CD4-positive, alpha-beta memory T cell (primary cell): Measurements from ENCODE around the gene CDKAL1. TPM values are rescaled to one million over a fixed set of nuclear protein-coding genes. Genes with fewer than 3 reads are reported as not detected.
"Not testable (repeated sequence)": the region's sequence is repeated elsewhere in the genome, so short reads cannot be mapped to it uniquely, and the experiment has no call there.

ENCODE experiments used
- CTCF ChIA-PET: fragments of 350-600 bp; sonication (Branson Sonifier 250); formaldehyde crosslinking; loops from one replicate; lab custom pipeline; 2021; ENCODE audit warnings: inconsistent platforms; ENCODE audit not compliant: partially characterized antibody; lab: Charles Lee
- POLR2A ChIA-PET: fragments of 350-600 bp; sonication (Branson Sonifier 250); formaldehyde crosslinking; loops from one replicate; lab custom pipeline; 2021; ENCODE audit not compliant: partially characterized antibody; lab: Charles Lee
- DNase-seq, 5 donors: peaks; one replicate each; pipeline versions ENCODE4 v3.0.0 to v3.0.0-alpha.2; 2020 to 2022; ENCODE audit warnings: mixed read lengths in 1 of 5
- H3K27ac ChIP-seq: one replicate; pipeline ENCODE4 v1.7.0; 2013; ENCODE audit warnings: low read depth, low read length
- H3K27me3 ChIP-seq: 2 replicates; pipeline ENCODE4 v1.7.0; 2013; ENCODE audit warnings: mild to moderate bottlenecking, low read length, moderate library complexity; ENCODE audit not compliant: insufficient read depth
- H3K36me3 ChIP-seq: 2 replicates; pipeline ENCODE4 v1.7.0; 2013; ENCODE audit warnings: mild to moderate bottlenecking, low read length, moderate library complexity; ENCODE audit not compliant: insufficient read depth
- H3K4me1 ChIP-seq: 2 replicates; pipeline ENCODE4 v1.7.0; 2013; ENCODE audit warnings: mild to moderate bottlenecking, low read length, moderate library complexity; ENCODE audit not compliant: insufficient read depth
- H3K4me3 ChIP-seq, 2 donors: one replicate each; pipeline ENCODE4 v1.7.0; 2013; ENCODE audit warnings: low read length in 2 of 2, mild to moderate bottlenecking in 1 of 2
- H3K9me3 ChIP-seq, 2 donors: one replicate each; pipeline ENCODE4 v1.7.0; 2013; ENCODE audit warnings: low read length in 2 of 2, control low read depth in 1 of 2; ENCODE audit not compliant: control insufficient read depth in 1 of 2
- H3K27ac Mint-ChIP-seq, 7 donors: one replicate each; pipeline ENCODE4 v1.8.0; 2020 to 2021; ENCODE audit warnings: mixed read lengths in 7 of 7, mild to moderate bottlenecking in 6 of 7, inconsistent platforms in 3 of 7, moderate library complexity in 3 of 7
- H3K27me3 Mint-ChIP-seq, 2 donors: one replicate each; pipeline ENCODE4 v1.8.0; 2020 to 2021; ENCODE audit warnings: mixed read lengths in 2 of 2
- H3K36me3 Mint-ChIP-seq, 2 donors: one replicate each; pipeline ENCODE4 v1.8.0; 2020 to 2021; ENCODE audit warnings: mixed read lengths in 2 of 2, inconsistent platforms in 1 of 2, mild to moderate bottlenecking in 1 of 2
- H3K4me1 Mint-ChIP-seq, 4 donors: one replicate each; pipeline ENCODE4 v1.8.0; 2020 to 2021; ENCODE audit warnings: mixed read lengths in 4 of 4, mild to moderate bottlenecking in 1 of 4
- H3K4me3 Mint-ChIP-seq, 8 donors: one replicate each; pipeline ENCODE4 v1.8.0; 2020 to 2021; ENCODE audit warnings: mixed read lengths in 8 of 8, mild to moderate bottlenecking in 7 of 8, moderate library complexity in 6 of 8, inconsistent platforms in 3 of 8
- H3K9me3 Mint-ChIP-seq, 8 donors: one replicate each; pipeline ENCODE4 v1.8.0; 2020 to 2021; ENCODE audit warnings: mixed read lengths in 8 of 8, mild to moderate bottlenecking in 5 of 8, inconsistent platforms in 3 of 8, moderate library complexity in 1 of 8
- intact Hi-C: fragments of 100-400 bp; cut with micrococcal nuclease; formaldehyde crosslinking; loops from one replicate; pipeline ENCODE4 v1.15.1; 2023
- polyA plus RNA-seq, 2 donors: library from polyadenylated mRNA; unstranded; fragments of 300-500 nt; fragmentation: Illumina TruSeq; gene quantifications; one replicate each; pipeline ENCODE4 v1.2.3, GENCODE V29; 2021
- total RNA-seq, 2 experiments: library from RNA; stranded (reverse); gene quantifications; one replicate each; pipeline ENCODE4 v1.2.3, GENCODE V29; 2021

Gene CDKAL1
- total and polyA plus RNA-seq, 4 experiments from 2014 or later = 22.3 to 41.8 (median 26.8) TPM

- intact Hi-C loops = no loop called here
- H3K4me3 ChIP-seq = no peak overlapping the region
- no peak for DNase-seq
- H3K9me3 ChIP-seq = no peaks in the 10 kb centered on the region
- no peak overlapping the region for H3K27ac Mint-ChIP-seq
- no peaks in the 10 kb centered on the region for H3K36me3 ChIP-seq
- no peak overlapping the region for H3K4me3 Mint-ChIP-seq
- peaks cover 6 to 15% of the 10 kb centered on the region in 2 donors for H3K36me3 Mint-ChIP-seq
- H3K4me1 Mint-ChIP-seq = peaks cover 0 to 7% (median 2%) of the 10 kb centered on the region in 4 donors
- H3K27ac ChIP-seq = no peak overlapping the region
- H3K27me3 ChIP-seq = no peaks in the 10 kb centered on the region
- ChIA-PET CTCF (no interaction called here), POLR2A (no interaction called here)
- no peaks in the 10 kb centered on the region for H3K9me3 Mint-ChIP-seq
- H3K4me1 ChIP-seq = no peaks in the 10 kb centered on the region
- H3K27me3 Mint-ChIP-seq = no peaks in the 10 kb centered on the region
Observed at GRCh38 chr6:20922743-20923142, 388.5 kb downstream of the CDKAL1 start.

GRCh38 chr6:20924094-20924493 lies 389.8 kb downstream of the CDKAL1 start:
- H3K27me3 Mint-ChIP-seq, intact Hi-C loops: not testable (repeated sequence)

GRCh38 chr6:20924911-20925543 lies 390.8 kb downstream of the CDKAL1 start:
- intact Hi-C loops = no loop called here

More at GRCh38 chr6:20924094-20924493, 389.8 kb downstream of the CDKAL1 start:
- H3K4me3 Mint-ChIP-seq, H3K4me3 ChIP-seq, DNase-seq, POLR2A ChIA-PET, H3K27me3 ChIP-seq, CTCF ChIA-PET, H3K36me3 ChIP-seq, H3K4me1 Mint-ChIP-seq, H3K27ac ChIP-seq, H3K27ac Mint-ChIP-seq, H3K9me3 ChIP-seq, H3K4me1 ChIP-seq, H3K9me3 Mint-ChIP-seq: not testable (repeated sequence)
- H3K36me3 Mint-ChIP-seq = peaks cover 3 to 17% of the 10 kb centered on the region in 2 donors

GRCh38 chr6:20927130-20927860 lies 393.0 kb downstream of the CDKAL1 start:
- Histone ChIP-seq H3K27ac (no peak overlapping the region), H3K4me3 (no peak overlapping the region), H3K4me1 (no peaks in the 10 kb centered on the region), H3K36me3 (no peaks in the 10 kb centered on the region), H3K27me3 (no peaks in the 10 kb centered on the region), H3K9me3 (no peaks in the 10 kb centered on the region)
- ChIA-PET POLR2A (no interaction called here), CTCF (no interaction called here)
- intact Hi-C loops = no loop called here
- Mint-ChIP-seq H3K4me3 (no peak overlapping the region), H3K9me3 (no peaks in the 10 kb centered on the region), H3K27ac (no peak overlapping the region), H3K27me3 (no peaks in the 10 kb centered on the region), H3K4me1 (peaks cover 0 to 3% (median 0%) of the 10 kb centered on the region in 4 donors), H3K36me3 (peaks cover 5 to 26% of the 10 kb centered on the region in 2 donors)
- no peak for DNase-seq

More at GRCh38 chr6:20924911-20925543, 390.8 kb downstream of the CDKAL1 start:
- Histone ChIP-seq H3K27me3 (no peaks in the 10 kb centered on the region), H3K9me3 (no peaks in the 10 kb centered on the region), H3K4me3 (no peak overlapping the region), H3K27ac (no peak overlapping the region), H3K4me1 (no peaks in the 10 kb centered on the region), H3K36me3 (no peaks in the 10 kb centered on the region)
- Mint-ChIP-seq H3K27ac (no peak overlapping the region), H3K36me3 (peaks cover 3 to 23% of the 10 kb centered on the region in 2 donors), H3K27me3 (no peaks in the 10 kb centered on the region), H3K4me1 (peaks cover 0 to 5% (median 0%) of the 10 kb centered on the region in 4 donors), H3K9me3 (no peaks in the 10 kb centered on the region), H3K4me3 (no peak overlapping the region)
- ChIA-PET POLR2A (no interaction called here), CTCF (no interaction called here)
- DNase-seq = no peak

- Mint-ChIP-seq H3K27me3 (no peaks in the 10 kb centered on the region), H3K4me3 (no peak overlapping the region), H3K4me1 (peaks cover 0 to 2% (median 0%) of the 10 kb centered on the region in 4 donors), H3K36me3 (peaks cover 4 to 18% of the 10 kb centered on the region in 2 donors), H3K9me3 (no peaks in the 10 kb centered on the region), H3K27ac (peak overlapping the region in 1 of 7 donors; percentile 36)
- Histone ChIP-seq H3K27ac (no peak overlapping the region), H3K27me3 (no peaks in the 10 kb centered on the region), H3K36me3 (no peaks in the 10 kb centered on the region), H3K4me1 (no peaks in the 10 kb centered on the region), H3K4me3 (no peak overlapping the region), H3K9me3 (no peaks in the 10 kb centered on the region)
- DNase-seq = no peak
- POLR2A ChIA-PET = no interaction called here
- intact Hi-C loops = no loop called here
- CTCF ChIA-PET = no interaction called here
Observed at GRCh38 chr6:20929283-20929682, 395.0 kb downstream of the CDKAL1 start.

- Mint-ChIP-seq H3K36me3 (peaks cover 7 to 27% of the 10 kb centered on the region in 2 donors), H3K9me3 (peaks cover 0 to 3% (median 0%) of the 10 kb centered on the region in 8 donors), H3K27ac (no peak overlapping the region), H3K4me3 (no peak overlapping the region), H3K27me3 (no peaks in the 10 kb centered on the region), H3K4me1 (peaks cover 0 to 2% (median 0%) of the 10 kb centered on the region in 4 donors)
- intact Hi-C loops = no loop called here
- H3K27me3 ChIP-seq = no peaks in the 10 kb centered on the region
- POLR2A ChIA-PET = no interaction called here
- CTCF ChIA-PET = no interaction called here
- no peaks in the 10 kb centered on the region for H3K4me1 ChIP-seq
- H3K27ac ChIP-seq = no peak overlapping the region
- no peaks in the 10 kb centered on the region for H3K36me3 ChIP-seq
- H3K9me3 ChIP-seq = no peaks in the 10 kb centered on the region
- no peak for DNase-seq
- no peak overlapping the region for H3K4me3 ChIP-seq
Observed at GRCh38 chr6:20931093-20931492, 396.8 kb downstream of the CDKAL1 start.

- Histone ChIP-seq H3K9me3 (no peaks in the 10 kb centered on the region), H3K4me1 (no peaks in the 10 kb centered on the region), H3K36me3 (no peaks in the 10 kb centered on the region), H3K27me3 (no peaks in the 10 kb centered on the region), H3K27ac (no peak overlapping the region), H3K4me3 (no peak overlapping the region)
- Mint-ChIP-seq H3K27ac (no peak overlapping the region), H3K36me3 (peaks cover 7 to 27% of the 10 kb centered on the region in 2 donors), H3K27me3 (no peaks in the 10 kb centered on the region), H3K4me3 (no peak overlapping the region), H3K4me1 (peaks cover 0 to 2% (median 0%) of the 10 kb centered on the region in 4 donors), H3K9me3 (peaks cover 0 to 3% (median 0%) of the 10 kb centered on the region in 8 donors)
- ChIA-PET CTCF (no interaction called here), POLR2A (no interaction called here)
- intact Hi-C loops = no loop called here
- no peak for DNase-seq
Observed at GRCh38 chr6:20931772-20932171, 397.5 kb downstream of the CDKAL1 start.
